ENCODE results near the gene TECPR2.

The TECPR2 gene

GRCh38 chr14:102495491-102496330 is 133.0 kb downstream of the TECPR2 start:
- DNase-seq, result no peak

- no peak for DNase-seq
Observed at GRCh38 chr14:102496331-102496691, 133.6 kb downstream of the TECPR2 start.

- DNase-seq, result no peak
Observed at GRCh38 chr14:102496958-102497744, 134.4 kb downstream of the TECPR2 start.

GRCh38 chr14:102497998-102498677 is 135.4 kb downstream of the TECPR2 start:
- DNase-seq, result peak in 19 of 58 donors; percentile 23 to 65 (median 43)

GRCh38 chr14:102498678-102499265 is 136.0 kb downstream of the TECPR2 start:
- no peak for DNase-seq

GRCh38 chr14:102499401-102500157 is 136.8 kb downstream of the TECPR2 start:
- no peak for DNase-seq

- DNase-seq, result peak in 2 of 58 donors; percentile 23 to 29
Observed at GRCh38 chr14:102500158-102500662, 137.5 kb downstream of the TECPR2 start.

GRCh38 chr14:102500713-102501112 is 138.0 kb downstream of the TECPR2 start:
- no peak for DNase-seq

GRCh38 chr14:102501751-102502315 is 139.1 kb downstream of the TECPR2 start:
- no peak for DNase-seq

- DNase-seq, result no peak
Observed at GRCh38 chr14:102502571-102502970, 139.8 kb downstream of the TECPR2 start.

GRCh38 chr14:102503641-102504327 is 141.0 kb downstream of the TECPR2 start:
- DNase-seq, result no peak

GRCh38 chr14:102504328-102504999 is 141.7 kb downstream of the TECPR2 start:
- no peak for DNase-seq

GRCh38 chr14:102505000-102505619 is 142.4 kb downstream of the TECPR2 start:
- DNase-seq, result no peak

GRCh38 chr14:102505775-102506625 is 143.3 kb downstream of the TECPR2 start:
- no peak for DNase-seq

GRCh38 chr14:102506626-102506925 is 143.8 kb downstream of the TECPR2 start:
- no peak for DNase-seq

GRCh38 chr14:102507081-102507856 is 144.5 kb downstream of the TECPR2 start:
- DNase-seq, result no peak

GRCh38 chr14:102507857-102508312 is 145.1 kb downstream of the TECPR2 start:
- no peak for DNase-seq
